ENCODE data around the gene SLC25A53. TPM values are rescaled to one million over a fixed set of nuclear protein-coding genes. Genes with fewer than 3 reads are reported as not detected.

Gene SLC25A53
- total RNA-seq, 1 donor from 2014 or later, result 3.4 TPM

GRCh38 chrX:104130808-104131207 lies 26.0 kb downstream of the SLC25A53 start:
- H3K4me1 Mint-ChIP-seq (ENCODE audit: low read depth), result peaks cover 9% of the 10 kb centered on the region
- TF ChIP-seq CTCF (IDR thresholded peaks at IDR 0.05), result no peak
- H3K27ac Mint-ChIP-seq (ENCODE audit: unreplicated experiment), result no peak overlapping the region
- no peak for DNase-seq (ENCODE audit: low spot score)
- H3K36me3 Mint-ChIP-seq (ENCODE audit: low read depth), result peaks cover 3% of the 10 kb centered on the region
- no peaks in the 10 kb centered on the region for H3K27me3 Mint-ChIP-seq (ENCODE audit: low read depth)
- H3K9me3 Mint-ChIP-seq (ENCODE audit: low read depth), result no peaks in the 10 kb centered on the region
- no peak overlapping the region for H3K4me3 Mint-ChIP-seq (ENCODE audit: unreplicated experiment)

GRCh38 chrX:104126856-104127255 lies 30.0 kb downstream of the SLC25A53 start:
- Mint-ChIP-seq H3K4me1 (ENCODE audit: low read depth) (no peaks in the 10 kb centered on the region), H3K36me3 (ENCODE audit: low read depth) (peaks cover 3% of the 10 kb centered on the region), H3K27ac (ENCODE audit: unreplicated experiment) (no peak overlapping the region), H3K9me3 (ENCODE audit: low read depth) (no peaks in the 10 kb centered on the region), H3K4me3 (ENCODE audit: unreplicated experiment) (no peak overlapping the region), H3K27me3 (ENCODE audit: low read depth) (no peaks in the 10 kb centered on the region)
- no peak for TF ChIP-seq CTCF (IDR thresholded peaks at IDR 0.05)
- DNase-seq (ENCODE audit: low spot score), result no peak

GRCh38 chrX:104122829-104123228 lies 34.0 kb downstream of the SLC25A53 start:
- Mint-ChIP-seq H3K4me3 (ENCODE audit: unreplicated experiment) (no peak overlapping the region), H3K27ac (ENCODE audit: unreplicated experiment) (no peak overlapping the region), H3K36me3 (ENCODE audit: low read depth) (no peaks in the 10 kb centered on the region), H3K4me1 (ENCODE audit: low read depth) (no peaks in the 10 kb centered on the region), H3K9me3 (ENCODE audit: low read depth) (no peaks in the 10 kb centered on the region), H3K27me3 (ENCODE audit: low read depth) (no peaks in the 10 kb centered on the region)
- no peak for TF ChIP-seq CTCF (IDR thresholded peaks at IDR 0.05)
- DNase-seq (ENCODE audit: low spot score), result no peak

GRCh38 chrX:104118765-104119164 lies 38.0 kb downstream of the SLC25A53 start:
- H3K9me3 Mint-ChIP-seq (ENCODE audit: low read depth), result no peaks in the 10 kb centered on the region

GRCh38 chrX:104117759-104118158 lies 39.0 kb downstream of the SLC25A53 start:
- Mint-ChIP-seq H3K27ac (ENCODE audit: unreplicated experiment) (no peak overlapping the region), H3K36me3 (ENCODE audit: low read depth) (no peaks in the 10 kb centered on the region), H3K9me3 (ENCODE audit: low read depth) (no peaks in the 10 kb centered on the region), H3K4me1 (ENCODE audit: low read depth) (peaks cover 6% of the 10 kb centered on the region), H3K4me3 (ENCODE audit: unreplicated experiment) (no peak overlapping the region), H3K27me3 (ENCODE audit: low read depth) (no peaks in the 10 kb centered on the region)
- no peak for TF ChIP-seq CTCF (IDR thresholded peaks at IDR 0.05)
- no peak for DNase-seq (ENCODE audit: low spot score)

More at GRCh38 chrX:104118765-104119164, 38.0 kb downstream of the SLC25A53 start:
- H3K27ac Mint-ChIP-seq (ENCODE audit: unreplicated experiment), result no peak overlapping the region
- H3K4me3 Mint-ChIP-seq (ENCODE audit: unreplicated experiment), result no peak overlapping the region
- no peak for DNase-seq (ENCODE audit: low spot score)
- H3K36me3 Mint-ChIP-seq (ENCODE audit: low read depth), result no peaks in the 10 kb centered on the region
- TF ChIP-seq CTCF (IDR thresholded peaks at IDR 0.05), result no peak
- no peaks in the 10 kb centered on the region for H3K27me3 Mint-ChIP-seq (ENCODE audit: low read depth)
- H3K4me1 Mint-ChIP-seq (ENCODE audit: low read depth), result no peaks in the 10 kb centered on the region

Measured in chondrocyte (in vitro differentiated cells).